A673 (cell line): ENCODE measurements around the gene TMC4.

ENCODE experiments used
- CTCF ChIP-seq: fragments of 300-800, 200-600 bp; sonication (generic); conservative IDR thresholded peaks from 2 replicates; pipeline ENCODE4 v1.5.1; 2017; ENCODE audit warnings: low read depth, mild to moderate bottlenecking, antibody characterized with exemption, low read length, moderate library complexity, mixed read lengths
- EZH2 ChIP-seq: fragments of 200-600 bp; sonication (generic); IDR thresholded peaks from 2 replicates; pipeline ENCODE4 v1.6.1; 2017; ENCODE audit warnings: borderline replicate concordance, low read depth, mild to moderate bottlenecking, mixed read lengths, antibody characterized with exemption, low read length; ENCODE audit not compliant: poor library complexity, severe bottlenecking

- TF ChIP-seq CTCF (no peak), EZH2 (no peak)
Measured at GRCh38 chr19:54209811-54210494, 37.0 kb upstream of the TMC4 start.
